Non-pigmented ciliary epithelial cell (primary cell): ENCODE results near the gene HELT.
A peak's percentile ranks its signal among the peaks of the same experiment; 100 is the strongest.
"Not testable (repeated sequence)": the region's sequence is repeated elsewhere in the genome, so short reads cannot be mapped to it uniquely, and the experiment has no call there.

ENCODE experiments used
- DNase-seq: peaks from one replicate; pipeline ENCODE4 v3.0.0-alpha.2; 2010; ENCODE audit warnings: low read depth

Gene HELT, protein sequence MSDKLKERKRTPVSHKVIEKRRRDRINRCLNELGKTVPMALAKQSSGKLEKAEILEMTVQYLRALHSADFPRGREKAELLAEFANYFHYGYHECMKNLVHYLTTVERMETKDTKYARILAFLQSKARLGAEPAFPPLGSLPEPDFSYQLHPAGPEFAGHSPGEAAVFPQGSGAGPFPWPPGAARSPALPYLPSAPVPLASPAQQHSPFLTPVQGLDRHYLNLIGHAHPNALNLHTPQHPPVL

GRCh38 chr4:185017964-185018772 lies at the start of gene HELT:
Gene HELT (plus strand): TSS chr4:185018490. CDS start chr4:185018929, 439 bp downstream.
- no peak for DNase-seq

DNA sequence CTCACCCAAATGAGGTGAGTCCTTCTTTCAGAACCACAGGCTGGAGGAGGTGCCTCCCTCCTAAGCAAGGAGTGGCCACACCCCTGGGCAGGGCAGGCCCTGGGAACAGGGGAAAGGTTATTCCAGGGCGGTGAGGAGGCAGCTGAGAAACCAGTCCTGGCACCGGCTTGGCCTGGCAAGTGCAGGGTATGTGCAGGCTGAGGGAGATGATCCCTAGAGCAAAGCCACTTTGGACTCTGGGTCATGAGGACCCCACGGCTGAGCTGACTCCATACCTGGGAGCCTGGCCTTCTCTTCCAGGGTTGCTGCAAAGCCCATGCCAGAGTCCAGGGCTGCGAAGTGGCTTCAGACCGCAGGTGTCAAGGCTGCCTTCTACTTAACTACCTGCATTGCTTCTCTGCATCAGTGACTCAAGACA lies 49.5 kb upstream of the HELT start:
- no peak for DNase-seq

DNA sequence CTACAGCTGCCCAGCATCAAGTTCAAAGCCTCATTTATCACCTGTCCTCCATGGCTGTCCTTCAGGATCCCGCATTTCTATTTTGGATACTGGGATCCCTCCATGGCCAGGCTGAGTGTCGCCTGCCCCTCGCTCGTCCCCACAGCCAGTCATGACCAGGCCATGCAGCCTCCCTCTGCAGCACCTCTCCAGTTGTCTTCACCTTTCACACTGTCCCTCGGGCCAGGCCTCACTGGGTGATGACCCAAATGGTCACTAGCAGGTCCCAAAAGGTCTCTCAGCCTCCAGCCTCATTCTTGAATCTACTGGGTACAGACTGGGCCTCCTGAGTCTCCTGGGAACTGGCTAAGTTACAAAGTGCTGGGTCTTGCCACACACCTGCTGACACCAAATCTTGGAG lies 48.7 kb upstream of the HELT start:
- no peak for DNase-seq

GRCh38 chr4:184972991-184973390 lies 45.3 kb upstream of the HELT start:
- no peak for DNase-seq

- not testable (repeated sequence) for DNase-seq
Observed at GRCh38 chr4:184976348-184976747, 41.9 kb upstream of the HELT start.

GRCh38 chr4:184977747-184978146 lies 40.5 kb upstream of the HELT start:
- no peak for DNase-seq

DNA sequence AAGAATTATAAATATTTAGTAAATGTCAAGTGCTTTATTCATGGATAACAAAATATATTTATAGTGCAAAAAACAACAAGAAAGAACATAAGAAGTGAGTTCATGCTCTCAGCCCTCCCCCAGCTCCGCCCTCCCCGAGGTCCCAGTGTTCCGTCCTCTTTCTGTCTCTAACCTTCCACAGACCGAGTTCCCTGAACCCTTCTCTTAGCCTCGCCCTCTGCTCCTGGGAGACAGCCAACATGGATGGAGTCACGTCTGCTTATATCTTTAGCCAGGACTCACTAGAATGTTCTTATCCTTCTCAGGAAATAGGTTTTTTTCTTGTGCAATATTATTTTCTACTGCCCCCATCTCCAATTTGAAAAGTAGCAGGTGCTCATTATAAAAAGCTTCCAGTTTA lies 40.1 kb upstream of the HELT start:
- DNase-seq = no peak

- no peak for DNase-seq
Observed at GRCh38 chr4:184979461-184980124, 38.7 kb upstream of the HELT start.

DNA sequence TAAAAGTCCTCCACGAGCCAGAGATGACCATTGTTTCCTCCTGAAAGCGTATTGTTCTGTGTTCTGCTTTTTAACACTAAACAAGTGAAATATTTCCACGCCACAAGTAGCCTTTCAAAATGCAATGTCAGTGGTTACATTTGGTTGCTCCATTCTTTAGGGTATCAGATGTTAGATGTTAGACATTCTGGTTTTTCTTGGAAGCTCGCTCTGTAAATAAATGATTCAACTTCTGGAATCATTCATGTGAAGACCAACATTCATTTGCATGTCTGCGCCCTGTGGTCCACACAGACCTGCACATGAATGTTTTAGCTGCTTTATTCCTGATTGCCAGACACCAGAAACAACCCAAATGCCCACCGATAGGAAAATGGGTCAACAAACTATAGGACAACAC lies 38.0 kb upstream of the HELT start:
- DNase-seq = no peak

- peak; percentile 10 for DNase-seq
Observed at GRCh38 chr4:184983672-184984356, 34.5 kb upstream of the HELT start.

GRCh38 chr4:184987493-184988031 lies 30.7 kb upstream of the HELT start:
- no peak for DNase-seq

GRCh38 chr4:184988611-184989010 lies 29.7 kb upstream of the HELT start:
- DNase-seq = no peak

DNA sequence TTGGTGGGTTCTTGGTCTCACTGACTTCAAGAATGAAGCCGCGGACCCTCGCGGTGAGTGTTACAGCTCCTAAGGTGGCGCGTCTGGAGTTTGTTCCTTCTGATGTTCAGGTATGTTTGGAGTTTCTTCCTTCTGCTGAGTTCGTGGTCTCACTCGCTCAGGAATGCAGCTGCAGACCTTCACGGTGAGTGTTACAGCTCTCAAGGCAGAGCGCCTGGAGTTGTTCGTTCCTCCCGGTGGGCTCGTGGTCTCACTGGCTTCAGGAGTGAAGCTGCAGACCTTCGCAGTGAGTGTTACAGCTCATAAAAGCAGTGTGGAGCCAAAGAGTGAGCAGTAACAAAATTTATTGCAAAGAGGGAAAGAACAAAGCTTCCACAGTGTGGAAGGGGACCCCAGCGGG lies 29.0 kb upstream of the HELT start:
- DNase-seq = not testable (repeated sequence)

GRCh38 chr4:184990131-184990530 lies 28.2 kb upstream of the HELT start:
- not testable (repeated sequence) for DNase-seq

DNA sequence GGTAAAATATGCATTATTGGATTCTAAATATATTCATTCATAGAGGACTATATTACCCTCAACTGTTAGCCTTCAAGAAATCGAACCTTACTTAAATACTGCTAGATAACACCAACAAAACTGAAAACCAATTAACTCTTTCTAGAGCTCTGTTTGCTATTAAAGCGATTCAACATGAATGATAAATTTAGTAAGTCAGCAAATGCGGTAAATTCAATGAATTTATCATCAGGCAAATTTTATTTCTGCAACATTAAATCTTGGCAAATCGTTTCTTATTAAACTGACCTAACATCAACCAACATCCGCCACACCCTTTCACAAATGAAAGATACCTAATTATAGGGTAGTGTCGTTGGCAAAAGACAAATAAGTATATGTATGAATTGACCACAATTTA lies 26.4 kb upstream of the HELT start:
- DNase-seq = no peak

DNA sequence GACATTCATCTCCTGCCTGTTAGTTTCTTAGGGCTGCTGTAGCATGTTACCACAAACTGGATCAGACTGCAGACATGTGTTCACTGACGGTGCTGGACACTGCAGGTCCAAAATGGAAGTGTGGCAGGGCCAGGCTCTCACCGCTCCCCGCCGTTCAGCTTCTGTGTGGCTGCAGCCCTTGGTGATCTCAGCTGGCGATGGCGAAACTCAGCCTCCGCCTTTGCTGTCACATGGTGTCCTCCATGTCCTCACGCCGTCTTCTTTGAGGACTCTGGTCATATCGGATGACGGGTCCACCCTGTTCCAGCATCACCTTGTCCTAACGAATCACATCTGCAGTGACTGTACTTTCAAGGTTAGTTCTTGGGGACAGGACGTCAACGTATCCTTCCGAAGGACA lies 25.9 kb upstream of the HELT start:
- no peak for DNase-seq

DNA sequence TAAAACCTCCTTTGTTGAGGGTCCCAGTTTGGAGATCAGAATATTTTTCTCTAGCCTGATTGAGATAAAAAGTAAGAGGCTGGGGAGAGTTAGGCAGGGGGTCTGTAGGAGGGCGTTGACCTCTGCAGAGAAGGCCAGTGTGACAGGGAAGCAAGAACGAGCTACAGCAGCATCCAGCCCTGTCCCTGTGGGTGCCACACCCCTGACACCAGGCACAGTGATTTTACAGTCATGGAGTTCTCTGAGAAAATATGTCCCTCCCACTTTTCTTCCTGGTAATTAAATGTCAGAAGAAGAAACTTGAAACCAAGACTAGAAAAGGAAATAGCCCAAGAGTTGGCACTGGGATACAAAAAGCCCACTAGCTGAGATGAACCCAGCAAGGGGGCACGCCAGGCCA lies 25.0 kb upstream of the HELT start:
- no peak for DNase-seq

- DNase-seq = no peak
Observed at GRCh38 chr4:184994010-184994622, 24.2 kb upstream of the HELT start.

- DNase-seq = no peak
Observed at GRCh38 chr4:184994623-184995010, 23.7 kb upstream of the HELT start.

DNA sequence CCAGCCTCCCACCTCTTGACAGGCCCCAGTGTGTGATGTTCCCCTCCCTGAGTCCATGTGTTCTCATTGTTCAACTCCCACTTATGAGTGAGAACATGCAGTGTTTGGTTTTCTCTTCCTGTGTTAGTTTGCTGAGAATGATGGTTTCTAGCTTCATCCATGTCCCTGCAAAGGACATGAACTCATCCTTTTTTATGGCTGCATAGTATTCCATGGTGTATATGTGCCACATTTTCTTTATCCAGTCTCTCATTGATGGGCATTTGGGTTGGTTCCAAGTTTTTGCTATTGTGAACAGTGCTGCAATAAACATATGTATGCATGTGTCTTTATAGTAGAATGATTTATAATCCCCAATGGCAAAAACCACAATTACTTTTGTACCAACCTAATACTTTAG lies 20.6 kb upstream of the HELT start:
- DNase-seq = not testable (repeated sequence)

DNA sequence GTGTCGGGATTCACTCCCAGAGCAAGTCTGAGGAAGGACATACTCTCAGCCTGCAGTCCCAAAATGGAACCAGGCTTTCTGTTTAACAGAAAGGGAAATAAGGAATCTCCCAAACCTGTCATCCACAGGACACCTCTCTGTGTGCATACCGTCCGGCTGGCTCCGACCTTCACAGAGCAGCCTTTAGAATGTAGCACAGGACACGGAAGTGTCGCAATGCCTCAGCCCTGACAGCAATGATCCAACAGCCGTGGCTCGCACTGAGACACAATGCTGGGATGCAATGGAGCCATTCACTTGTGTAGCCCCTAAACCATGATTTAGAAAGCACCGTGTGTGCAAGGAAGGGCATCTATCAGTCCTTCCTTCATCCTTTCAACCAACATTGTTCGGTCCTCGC lies 15.5 kb upstream of the HELT start:
- no peak for DNase-seq
